Measurements from ENCODE around the gene CISD3. TPM values are rescaled to one million over a fixed set of nuclear protein-coding genes. Genes with fewer than 3 reads are reported as not detected.

Gene CISD3
- total and polyA plus RNA-seq, 2 experiments from 2014 or later: 0.94 to 8.9 TPM

DNA sequence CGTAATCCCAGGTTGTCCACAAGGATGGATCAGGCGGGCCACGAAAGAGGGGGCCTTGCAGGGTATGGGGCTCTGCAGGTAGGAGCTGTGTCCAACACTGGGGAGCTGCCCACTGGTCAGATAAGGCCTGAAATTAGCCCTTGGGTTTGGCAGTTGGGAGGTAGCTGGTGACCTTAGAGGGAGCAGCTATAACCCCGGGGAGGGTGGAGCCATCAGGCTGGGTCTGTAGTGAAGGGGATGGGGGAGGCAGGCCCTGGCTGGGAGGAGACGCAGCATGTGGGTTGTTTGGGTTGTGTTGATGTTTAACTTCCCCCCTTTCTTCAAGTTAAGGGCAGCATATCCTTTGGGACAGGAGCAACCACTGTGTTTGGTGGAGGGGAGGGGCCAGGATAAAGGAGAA, 19.2 kb upstream of the CISD3 start (continued):
- TF ChIP-seq JUNB (IDR thresholded peaks at IDR 0.05; ENCODE audit: unreplicated experiment) (no peak), STAT1 (IDR thresholded peaks at IDR 0.05; ENCODE audit: unreplicated experiment) (no peak), POLR2AphosphoS5 (IDR thresholded peaks at IDR 0.05; ENCODE audit: low read depth) (no peak), NANOG (IDR thresholded peaks at IDR 0.05; ENCODE audit: borderline replicate concordance) (no peak), ZNF331 (CRISPR knock-in tag; IDR thresholded peaks at IDR 0.05; ENCODE audit: low read depth) (no peak), CREB1 (CRISPR knock-in tag; IDR thresholded peaks at IDR 0.05; ENCODE audit: low read depth) (no peak)
- TF ChIP-seq, protein P1, sequence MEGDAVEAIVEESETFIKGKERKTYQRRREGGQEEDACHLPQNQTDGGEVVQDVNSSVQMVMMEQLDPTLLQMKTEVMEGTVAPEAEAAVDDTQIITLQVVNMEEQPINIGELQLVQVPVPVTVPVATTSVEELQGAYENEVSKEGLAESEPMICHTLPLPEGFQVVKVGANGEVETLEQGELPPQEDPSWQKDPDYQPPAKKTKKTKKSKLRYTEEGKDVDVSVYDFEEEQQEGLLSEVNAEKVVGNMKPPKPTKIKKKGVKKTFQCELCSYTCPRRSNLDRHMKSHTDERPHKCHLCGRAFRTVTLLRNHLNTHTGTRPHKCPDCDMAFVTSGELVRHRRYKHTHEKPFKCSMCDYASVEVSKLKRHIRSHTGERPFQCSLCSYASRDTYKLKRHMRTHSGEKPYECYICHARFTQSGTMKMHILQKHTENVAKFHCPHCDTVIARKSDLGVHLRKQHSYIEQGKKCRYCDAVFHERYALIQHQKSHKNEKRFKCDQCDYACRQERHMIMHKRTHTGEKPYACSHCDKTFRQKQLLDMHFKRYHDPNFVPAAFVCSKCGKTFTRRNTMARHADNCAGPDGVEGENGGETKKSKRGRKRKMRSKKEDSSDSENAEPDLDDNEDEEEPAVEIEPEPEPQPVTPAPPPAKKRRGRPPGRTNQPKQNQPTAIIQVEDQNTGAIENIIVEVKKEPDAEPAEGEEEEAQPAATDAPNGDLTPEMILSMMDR (conservative IDR thresholded peaks at IDR 0.05; ENCODE audit: low read depth in 2 of 2): no peak
- TF ChIP-seq, protein P2, sequence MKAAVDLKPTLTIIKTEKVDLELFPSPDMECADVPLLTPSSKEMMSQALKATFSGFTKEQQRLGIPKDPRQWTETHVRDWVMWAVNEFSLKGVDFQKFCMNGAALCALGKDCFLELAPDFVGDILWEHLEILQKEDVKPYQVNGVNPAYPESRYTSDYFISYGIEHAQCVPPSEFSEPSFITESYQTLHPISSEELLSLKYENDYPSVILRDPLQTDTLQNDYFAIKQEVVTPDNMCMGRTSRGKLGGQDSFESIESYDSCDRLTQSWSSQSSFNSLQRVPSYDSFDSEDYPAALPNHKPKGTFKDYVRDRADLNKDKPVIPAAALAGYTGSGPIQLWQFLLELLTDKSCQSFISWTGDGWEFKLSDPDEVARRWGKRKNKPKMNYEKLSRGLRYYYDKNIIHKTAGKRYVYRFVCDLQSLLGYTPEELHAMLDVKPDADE (IDR thresholded peaks at IDR 0.05): no peak
- TF ChIP-seq, protein P3, sequence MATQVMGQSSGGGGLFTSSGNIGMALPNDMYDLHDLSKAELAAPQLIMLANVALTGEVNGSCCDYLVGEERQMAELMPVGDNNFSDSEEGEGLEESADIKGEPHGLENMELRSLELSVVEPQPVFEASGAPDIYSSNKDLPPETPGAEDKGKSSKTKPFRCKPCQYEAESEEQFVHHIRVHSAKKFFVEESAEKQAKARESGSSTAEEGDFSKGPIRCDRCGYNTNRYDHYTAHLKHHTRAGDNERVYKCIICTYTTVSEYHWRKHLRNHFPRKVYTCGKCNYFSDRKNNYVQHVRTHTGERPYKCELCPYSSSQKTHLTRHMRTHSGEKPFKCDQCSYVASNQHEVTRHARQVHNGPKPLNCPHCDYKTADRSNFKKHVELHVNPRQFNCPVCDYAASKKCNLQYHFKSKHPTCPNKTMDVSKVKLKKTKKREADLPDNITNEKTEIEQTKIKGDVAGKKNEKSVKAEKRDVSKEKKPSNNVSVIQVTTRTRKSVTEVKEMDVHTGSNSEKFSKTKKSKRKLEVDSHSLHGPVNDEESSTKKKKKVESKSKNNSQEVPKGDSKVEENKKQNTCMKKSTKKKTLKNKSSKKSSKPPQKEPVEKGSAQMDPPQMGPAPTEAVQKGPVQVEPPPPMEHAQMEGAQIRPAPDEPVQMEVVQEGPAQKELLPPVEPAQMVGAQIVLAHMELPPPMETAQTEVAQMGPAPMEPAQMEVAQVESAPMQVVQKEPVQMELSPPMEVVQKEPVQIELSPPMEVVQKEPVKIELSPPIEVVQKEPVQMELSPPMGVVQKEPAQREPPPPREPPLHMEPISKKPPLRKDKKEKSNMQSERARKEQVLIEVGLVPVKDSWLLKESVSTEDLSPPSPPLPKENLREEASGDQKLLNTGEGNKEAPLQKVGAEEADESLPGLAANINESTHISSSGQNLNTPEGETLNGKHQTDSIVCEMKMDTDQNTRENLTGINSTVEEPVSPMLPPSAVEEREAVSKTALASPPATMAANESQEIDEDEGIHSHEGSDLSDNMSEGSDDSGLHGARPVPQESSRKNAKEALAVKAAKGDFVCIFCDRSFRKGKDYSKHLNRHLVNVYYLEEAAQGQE (IDR thresholded peaks at IDR 0.05; ENCODE audit: unreplicated experiment): no peak

DNA sequence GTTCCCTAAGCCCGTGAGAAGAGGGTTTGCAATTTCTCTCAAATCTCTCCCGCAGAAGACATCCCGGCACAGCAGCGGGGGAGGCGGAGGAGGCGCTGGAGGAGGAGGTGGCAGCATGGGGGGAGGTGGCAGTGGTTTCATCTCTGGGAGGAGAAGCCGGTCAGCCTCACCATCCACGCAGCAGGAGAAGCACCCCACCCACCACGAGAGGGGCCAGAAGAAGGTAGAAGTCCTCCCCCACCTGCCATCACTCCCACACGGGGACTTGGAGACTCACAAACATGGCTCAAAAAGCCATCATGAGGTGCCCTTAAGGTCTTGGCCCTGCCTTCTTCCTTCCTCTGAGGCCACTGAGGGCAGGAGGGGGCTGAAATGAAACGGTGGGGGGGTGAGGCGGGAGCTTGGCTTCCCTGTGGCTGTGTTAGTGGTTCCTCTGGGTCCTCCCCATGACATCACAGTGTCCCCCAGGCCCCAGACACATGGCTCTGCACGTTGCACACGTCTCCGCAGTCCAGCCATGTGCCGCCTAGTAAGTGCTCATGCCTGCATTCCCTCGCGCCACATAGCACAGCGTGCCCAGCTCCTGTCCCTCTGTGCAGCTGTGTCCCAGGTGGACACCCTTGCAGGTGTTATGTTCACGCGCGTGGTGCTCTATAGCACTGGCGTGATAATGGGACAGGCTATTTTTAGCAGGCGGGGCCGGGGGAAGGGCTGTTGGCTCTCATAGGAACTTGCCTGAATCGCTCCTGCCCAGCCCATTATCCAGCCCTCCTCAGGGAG, 18.2 kb upstream of the CISD3 start:
- Histone ChIP-seq H3K4me1 (ENCODE audit: insufficient read depth) (peaks cover 31% of the 10 kb centered on the region), H3K79me2 (replicated peaks; ENCODE audit: insufficient read depth) (no peaks in the 10 kb centered on the region), H3K27me3 (ENCODE audit: insufficient read depth) (peaks cover 42% of the 10 kb centered on the region), H3K36me3 (ENCODE audit: insufficient read depth) (no peaks in the 10 kb centered on the region), H3K4me2 (no peak overlapping the region), H2AFZ (no peak overlapping the region), H3K9me2 (ENCODE audit: insufficient read depth) (no peaks in the 10 kb centered on the region), H3K27ac (ENCODE audit: low read depth) (no peak overlapping the region), H3F3A (replicated peaks; ENCODE audit: low read depth) (peaks cover 14% of the 10 kb centered on the region; the same call in 1 of the 2 replicates), H4K20me1 (replicated peaks; ENCODE audit: insufficient read depth) (peaks cover 5% of the 10 kb centered on the region; the same call in 1 of the 2 replicates), H3K4me3 (no peak overlapping the region)
- H3K36me3 Mint-ChIP-seq (ENCODE audit: low read depth): peaks cover 18% of the 10 kb centered on the region
- TF ChIP-seq POLR2AphosphoS5 (IDR thresholded peaks at IDR 0.05; ENCODE audit: low read depth) (no peak), CREB1 (CRISPR knock-in tag; IDR thresholded peaks at IDR 0.05; ENCODE audit: low read depth) (no peak), EZH2 (IDR thresholded peaks at IDR 0.05; ENCODE audit: low read depth, unreplicated experiment) (no peak), ZNF114 (CRISPR knock-in tag; IDR thresholded peaks at IDR 0.05) (no peak)
- TF ChIP-seq, protein P4, sequence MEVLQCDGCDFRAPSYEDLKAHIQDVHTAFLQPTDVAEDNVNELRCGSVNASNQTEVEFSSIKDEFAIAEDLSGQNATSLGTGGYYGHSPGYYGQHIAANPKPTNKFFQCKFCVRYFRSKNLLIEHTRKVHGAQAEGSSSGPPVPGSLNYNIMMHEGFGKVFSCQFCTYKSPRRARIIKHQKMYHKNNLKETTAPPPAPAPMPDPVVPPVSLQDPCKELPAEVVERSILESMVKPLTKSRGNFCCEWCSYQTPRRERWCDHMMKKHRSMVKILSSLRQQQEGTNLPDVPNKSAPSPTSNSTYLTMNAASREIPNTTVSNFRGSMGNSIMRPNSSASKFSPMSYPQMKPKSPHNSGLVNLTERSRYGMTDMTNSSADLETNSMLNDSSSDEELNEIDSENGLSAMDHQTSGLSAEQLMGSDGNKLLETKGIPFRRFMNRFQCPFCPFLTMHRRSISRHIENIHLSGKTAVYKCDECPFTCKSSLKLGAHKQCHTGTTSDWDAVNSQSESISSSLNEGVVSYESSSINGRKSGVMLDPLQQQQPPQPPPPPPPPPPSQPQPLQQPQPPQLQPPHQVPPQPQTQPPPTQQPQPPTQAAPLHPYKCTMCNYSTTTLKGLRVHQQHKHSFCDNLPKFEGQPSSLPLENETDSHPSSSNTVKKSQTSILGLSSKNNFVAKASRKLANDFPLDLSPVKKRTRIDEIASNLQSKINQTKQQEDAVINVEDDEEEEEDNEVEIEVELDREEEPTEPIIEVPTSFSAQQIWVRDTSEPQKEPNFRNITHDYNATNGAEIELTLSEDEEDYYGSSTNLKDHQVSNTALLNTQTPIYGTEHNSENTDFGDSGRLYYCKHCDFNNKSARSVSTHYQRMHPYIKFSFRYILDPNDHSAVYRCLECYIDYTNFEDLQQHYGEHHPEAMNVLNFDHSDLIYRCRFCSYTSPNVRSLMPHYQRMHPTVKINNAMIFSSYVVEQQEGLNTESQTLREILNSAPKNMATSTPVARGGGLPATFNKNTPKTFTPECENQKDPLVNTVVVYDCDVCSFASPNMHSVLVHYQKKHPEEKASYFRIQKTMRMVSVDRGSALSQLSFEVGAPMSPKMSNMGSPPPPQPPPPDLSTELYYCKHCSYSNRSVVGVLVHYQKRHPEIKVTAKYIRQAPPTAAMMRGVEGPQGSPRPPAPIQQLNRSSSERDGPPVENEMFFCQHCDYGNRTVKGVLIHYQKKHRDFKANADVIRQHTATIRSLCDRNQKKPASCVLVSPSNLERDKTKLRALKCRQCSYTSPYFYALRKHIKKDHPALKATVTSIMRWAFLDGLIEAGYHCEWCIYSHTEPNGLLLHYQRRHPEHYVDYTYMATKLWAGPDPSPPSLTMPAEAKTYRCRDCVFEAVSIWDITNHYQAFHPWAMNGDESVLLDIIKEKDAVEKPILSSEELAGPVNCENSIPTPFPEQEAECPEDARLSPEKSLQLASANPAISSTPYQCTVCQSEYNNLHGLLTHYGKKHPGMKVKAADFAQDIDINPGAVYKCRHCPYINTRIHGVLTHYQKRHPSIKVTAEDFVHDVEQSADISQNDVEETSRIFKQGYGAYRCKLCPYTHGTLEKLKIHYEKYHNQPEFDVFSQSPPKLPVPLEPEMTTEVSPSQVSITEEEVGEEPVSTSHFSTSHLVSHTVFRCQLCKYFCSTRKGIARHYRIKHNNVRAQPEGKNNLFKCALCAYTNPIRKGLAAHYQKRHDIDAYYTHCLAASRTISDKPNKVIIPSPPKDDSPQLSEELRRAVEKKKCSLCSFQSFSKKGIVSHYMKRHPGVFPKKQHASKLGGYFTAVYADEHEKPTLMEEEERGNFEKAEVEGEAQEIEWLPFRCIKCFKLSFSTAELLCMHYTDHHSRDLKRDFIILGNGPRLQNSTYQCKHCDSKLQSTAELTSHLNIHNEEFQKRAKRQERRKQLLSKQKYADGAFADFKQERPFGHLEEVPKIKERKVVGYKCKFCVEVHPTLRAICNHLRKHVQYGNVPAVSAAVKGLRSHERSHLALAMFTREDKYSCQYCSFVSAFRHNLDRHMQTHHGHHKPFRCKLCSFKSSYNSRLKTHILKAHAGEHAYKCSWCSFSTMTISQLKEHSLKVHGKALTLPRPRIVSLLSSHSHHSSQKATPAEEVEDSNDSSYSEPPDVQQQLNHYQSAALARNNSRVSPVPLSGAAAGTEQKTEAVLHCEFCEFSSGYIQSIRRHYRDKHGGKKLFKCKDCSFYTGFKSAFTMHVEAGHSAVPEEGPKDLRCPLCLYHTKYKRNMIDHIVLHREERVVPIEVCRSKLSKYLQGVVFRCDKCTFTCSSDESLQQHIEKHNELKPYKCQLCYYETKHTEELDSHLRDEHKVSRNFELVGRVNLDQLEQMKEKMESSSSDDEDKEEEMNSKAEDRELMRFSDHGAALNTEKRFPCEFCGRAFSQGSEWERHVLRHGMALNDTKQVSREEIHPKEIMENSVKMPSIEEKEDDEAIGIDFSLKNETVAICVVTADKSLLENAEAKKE (CRISPR knock-in tag; IDR thresholded peaks at IDR 0.05): no peak
- ATAC-seq (no peak), DNase-seq (ENCODE audit: low spot score) (no peak)
- no peaks in the 10 kb centered on the region; the same call in none of the 3 replicates for H3K9me3 Mint-ChIP-seq
- peaks cover 44% of the 10 kb centered on the region for H3K27me3 Mint-ChIP-seq (ENCODE audit: insufficient read depth, low read depth, poor library complexity)
- no peak overlapping the region; the same call in 2 of the 3 replicates for H3K4me3 Mint-ChIP-seq
- H3K4me1 Mint-ChIP-seq: peaks cover 83% of the 10 kb centered on the region
- no peak overlapping the region for H3K27ac Mint-ChIP-seq
